ENCODE data around the gene KCNMB2. TPM values are rescaled to one million over a fixed set of nuclear protein-coding genes. Genes with fewer than 3 reads are reported as not detected.

KCNMB2 gene
- total and polyA plus RNA-seq, 8 donors: 0.48 to 3.7 (median 1.8) TPM; not detected in 4

DNA sequence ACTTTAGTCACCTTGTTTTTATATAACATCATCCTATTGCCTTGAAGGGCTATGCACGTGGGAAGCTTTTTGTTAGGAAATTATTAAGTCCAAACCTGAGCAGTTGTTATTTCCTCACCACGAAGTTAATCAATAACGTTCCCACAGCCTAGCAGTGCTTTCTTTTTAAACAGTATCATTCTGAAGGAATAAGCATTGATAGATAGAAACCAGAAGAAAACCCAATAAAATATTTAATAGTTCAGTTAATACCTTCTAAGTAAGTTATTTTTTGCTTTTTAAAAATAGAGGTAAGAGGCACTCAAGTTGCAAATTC is 149.3 kb downstream of the KCNMB2 start:
- Histone ChIP-seq H3K27me3 (no peaks in the 10 kb centered on the region), H3K27ac (no peak overlapping the region), H3K9me3 (no peaks in the 10 kb centered on the region), H3K4me3 (no peak overlapping the region), H3K36me3 (no peaks in the 10 kb centered on the region), H3K4me1 (no peaks in the 10 kb centered on the region)
- DNase-seq: no peak
- TF ChIP-seq POLR2AphosphoS5 (IDR thresholded peaks at IDR 0.05) (no peak), POLR2A (IDR thresholded peaks at IDR 0.05) (no peak), EP300 (IDR thresholded peaks at IDR 0.05) (no peak)
- TF ChIP-seq, protein P1, sequence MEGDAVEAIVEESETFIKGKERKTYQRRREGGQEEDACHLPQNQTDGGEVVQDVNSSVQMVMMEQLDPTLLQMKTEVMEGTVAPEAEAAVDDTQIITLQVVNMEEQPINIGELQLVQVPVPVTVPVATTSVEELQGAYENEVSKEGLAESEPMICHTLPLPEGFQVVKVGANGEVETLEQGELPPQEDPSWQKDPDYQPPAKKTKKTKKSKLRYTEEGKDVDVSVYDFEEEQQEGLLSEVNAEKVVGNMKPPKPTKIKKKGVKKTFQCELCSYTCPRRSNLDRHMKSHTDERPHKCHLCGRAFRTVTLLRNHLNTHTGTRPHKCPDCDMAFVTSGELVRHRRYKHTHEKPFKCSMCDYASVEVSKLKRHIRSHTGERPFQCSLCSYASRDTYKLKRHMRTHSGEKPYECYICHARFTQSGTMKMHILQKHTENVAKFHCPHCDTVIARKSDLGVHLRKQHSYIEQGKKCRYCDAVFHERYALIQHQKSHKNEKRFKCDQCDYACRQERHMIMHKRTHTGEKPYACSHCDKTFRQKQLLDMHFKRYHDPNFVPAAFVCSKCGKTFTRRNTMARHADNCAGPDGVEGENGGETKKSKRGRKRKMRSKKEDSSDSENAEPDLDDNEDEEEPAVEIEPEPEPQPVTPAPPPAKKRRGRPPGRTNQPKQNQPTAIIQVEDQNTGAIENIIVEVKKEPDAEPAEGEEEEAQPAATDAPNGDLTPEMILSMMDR (IDR thresholded peaks at IDR 0.05): no peak
- intact Hi-C loops (cut with DNase I; ENCODE audit: low total_unique reads): no loop called here
- 42 to 57% (median 49%) methylated on average over 3 of the region's 3 CpGs for WGBS, 5 donors

DNA sequence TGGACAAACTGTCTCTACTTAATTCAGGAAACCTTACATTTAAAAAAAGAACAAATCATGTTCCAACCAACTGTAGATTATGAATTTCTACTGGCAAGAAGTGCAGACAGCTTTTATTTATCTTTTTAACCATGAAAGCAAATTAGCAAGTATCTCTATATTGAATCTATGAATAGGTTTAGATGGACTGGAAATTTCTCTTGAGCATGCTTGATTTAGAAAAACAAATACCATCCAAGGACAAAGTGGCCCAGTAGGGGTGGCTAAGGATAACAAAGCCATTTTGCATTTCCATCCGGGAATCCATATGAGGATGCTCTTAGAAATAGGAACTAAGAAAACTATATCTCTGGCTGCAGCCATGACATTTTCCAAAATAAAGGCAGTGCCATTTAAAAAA is 150.6 kb downstream of the KCNMB2 start:
- intact Hi-C loops (cut with DNase I; ENCODE audit: low total_unique reads): no loop called here
- no peak overlapping the region for H3K27ac ChIP-seq
- no peak overlapping the region for H3K4me3 ChIP-seq
- TF ChIP-seq, protein P1 (IDR thresholded peaks at IDR 0.05): no peak
- no peak for TF ChIP-seq POLR2A (IDR thresholded peaks at IDR 0.05)
- TF ChIP-seq POLR2AphosphoS5 (IDR thresholded peaks at IDR 0.05): no peak
- TF ChIP-seq EP300 (IDR thresholded peaks at IDR 0.05): no peak
- H3K36me3 ChIP-seq: no peaks in the 10 kb centered on the region
- DNase-seq: no peak
- H3K9me3 ChIP-seq: peaks cover 0 to 4% (median 0%) of the 10 kb centered on the region in 4 donors
- H3K4me1 ChIP-seq: no peaks in the 10 kb centered on the region
- WGBS, 5 donors: 78 to 91% (median 84%) methylated on average over 1 of the region's 1 CpG
- H3K27me3 ChIP-seq: no peaks in the 10 kb centered on the region

DNA sequence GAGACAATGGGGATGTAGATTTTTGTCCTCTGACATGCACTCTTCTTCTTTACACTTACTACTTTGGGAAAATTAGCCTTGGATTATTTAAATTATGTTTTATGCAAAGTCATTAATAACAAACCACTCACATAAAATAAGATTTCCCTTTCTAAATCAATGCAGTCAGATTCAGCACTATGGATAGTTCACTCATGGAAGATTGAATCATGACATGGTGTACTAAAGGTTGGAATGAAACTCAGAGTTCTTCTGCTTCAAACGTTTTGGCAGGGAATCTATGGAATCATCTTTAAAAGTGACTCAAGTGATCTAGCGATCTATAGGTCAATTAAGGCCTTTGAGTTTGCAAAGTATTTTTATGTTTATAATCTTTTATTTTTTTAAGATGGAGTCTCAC is 154.3 kb downstream of the KCNMB2 start:
- WGBS, 5 donors: 38 to 50% (median 46%) methylated on average over 2 of the region's 2 CpGs
- intact Hi-C loops (cut with DNase I; ENCODE audit: low total_unique reads): no loop called here
- TF ChIP-seq EP300 (IDR thresholded peaks at IDR 0.05) (no peak), POLR2AphosphoS5 (IDR thresholded peaks at IDR 0.05) (no peak), POLR2A (IDR thresholded peaks at IDR 0.05) (no peak)
- TF ChIP-seq, protein P1 (IDR thresholded peaks at IDR 0.05): no peak
- H3K4me1 ChIP-seq: no peaks in the 10 kb centered on the region
- no peaks in the 10 kb centered on the region for H3K27me3 ChIP-seq
- H3K36me3 ChIP-seq: no peaks in the 10 kb centered on the region
- no peak overlapping the region for H3K27ac ChIP-seq
- H3K4me3 ChIP-seq: no peak overlapping the region
- no peak for DNase-seq
- peaks cover 0 to 14% (median 6%) of the 10 kb centered on the region in 4 donors for H3K9me3 ChIP-seq

- WGBS, 5 donors: 89 to 100% (median 92%) methylated on average over 1 to 4 of the region's 4 CpGs
- intact Hi-C loops (cut with DNase I; ENCODE audit: low total_unique reads): no loop called here
- Histone ChIP-seq H3K27me3 (no peaks in the 10 kb centered on the region), H3K36me3 (no peaks in the 10 kb centered on the region), H3K27ac (no peak overlapping the region), H3K4me3 (no peak overlapping the region), H3K9me3 (peaks cover 0 to 44% (median 18%) of the 10 kb centered on the region in 4 donors), H3K4me1 (peaks cover 0 to 5% (median 0%) of the 10 kb centered on the region in 4 donors)
- TF ChIP-seq POLR2A (IDR thresholded peaks at IDR 0.05): no peak
- TF ChIP-seq, protein P1 (IDR thresholded peaks at IDR 0.05): no peak
- TF ChIP-seq EP300 (IDR thresholded peaks at IDR 0.05): no peak
- no peak for TF ChIP-seq POLR2AphosphoS5 (IDR thresholded peaks at IDR 0.05)
- DNase-seq: no peak
Measured at GRCh38 chr3:178699364-178699763, 163.1 kb downstream of the KCNMB2 start.

Measured in stomach (tissue), 9 donors.